Smooth muscle cell (in vitro differentiated cells): ENCODE measurements around the gene TJAP1. TPM values are rescaled to one million over a fixed set of nuclear protein-coding genes. Genes with fewer than 3 reads are reported as not detected.

Experiments
- DNase-seq: peaks from one replicate; lab custom pipeline; 2025; ENCODE audit not compliant: unreplicated experiment; lab: John Stamatoyannopoulos, UW
- H2AFZ ChIP-seq: fragments of 200-600 bp; sonication (generic); 2 replicates; pipeline ENCODE4 v1.6.0; 2016; ENCODE audit warnings: antibody characterized with exemption, low read depth, mild to moderate bottlenecking
- H3F3A ChIP-seq: fragments of 200-600 bp; sonication (generic); 2 replicates; pipeline ENCODE4 v1.6.0; 2017; ENCODE audit warnings: antibody characterized with exemption, low read depth
- H3K27ac ChIP-seq: fragments of 200-600 bp; sonication (generic); 2 replicates; pipeline ENCODE4 v1.5.1; 2016; ENCODE audit warnings: low read depth, mild to moderate bottlenecking
- H3K27me3 ChIP-seq: fragments of 200-600 bp; sonication (generic); 2 replicates; pipeline ENCODE4 v1.6.1; 2016; ENCODE audit warnings: low read depth, mild to moderate bottlenecking
- H3K36me3 ChIP-seq: fragments of 200-600 bp; sonication (generic); 2 replicates; pipeline ENCODE4 v1.5.1; 2016; ENCODE audit warnings: low read depth
- H3K4me1 ChIP-seq: fragments of 200-600 bp; sonication (generic); 2 replicates; pipeline ENCODE4 v1.5.1; 2016; ENCODE audit warnings: low read depth
- H3K4me2 ChIP-seq: fragments of 200-600 bp; sonication (generic); 2 replicates; pipeline ENCODE4 v1.6.0; 2016; ENCODE audit warnings: mild to moderate bottlenecking
- H3K4me3 ChIP-seq: fragments of 200-600 bp; sonication (generic); 2 replicates; pipeline ENCODE4 v1.5.1; 2016; ENCODE audit warnings: mild to moderate bottlenecking
- H3K79me2 ChIP-seq: fragments of 200-600 bp; sonication (generic); 2 replicates; pipeline ENCODE4 v1.6.0; 2016; ENCODE audit warnings: low read depth, mild to moderate bottlenecking
- H3K9ac ChIP-seq: fragments of 200-600 bp; sonication (generic); 2 replicates; pipeline ENCODE4 v1.6.0; 2016; ENCODE audit warnings: low read depth
- H3K9me3 ChIP-seq: fragments of 200-600 bp; sonication (generic); replicated peaks from 2 replicates; pipeline ENCODE4 v1.5.1; 2016; ENCODE audit warnings: low read depth
- H4K20me1 ChIP-seq: fragments of 200-600 bp; sonication (generic); 2 replicates; pipeline ENCODE4 v1.6.0; 2016; ENCODE audit warnings: low read depth
- WGBS: methylation state at CpG from one replicate; pipeline ENCODE4 v1.1.7; 2016; ENCODE audit warnings: low lambda C conversion rate; 5-methylcytosine and 5-hydroxymethylcytosine counted together
- polyA plus RNA-seq: library from polyadenylated mRNA; unstranded; fragments of >200 nt; fragmentation: Nextera tagmentation; extraction: Ambion mirVana; gene quantifications from 2 replicates; pipeline ENCODE4 v1.2.1, GENCODE V29; 2016
- total RNA-seq: library from RNA; depleted of rRNA; stranded (reverse); fragments of >200 nt; gene quantifications from 2 replicates; pipeline ENCODE4 v1.2.3, GENCODE V29; 2014
- TF ChIP-seq, protein P1 (sequence below): fragments of 200-600 bp; sonication (generic); IDR thresholded peaks from 2 replicates; pipeline ENCODE4 v1.5.1; 2017; ENCODE audit warnings: borderline replicate concordance, mild to moderate bottlenecking, antibody characterized with exemption; ENCODE audit not compliant: insufficient read depth, poor library complexity, severe bottlenecking

Gene TJAP1
- total and polyA plus RNA-seq, 2 experiments from 2014 or later = 9.3 to 13.5 TPM

- no peak overlapping the region for H3K9ac ChIP-seq
- H3K4me3 ChIP-seq = no peak overlapping the region
- H4K20me1 ChIP-seq = no peaks in the 10 kb centered on the region
- TF ChIP-seq, protein P1, sequence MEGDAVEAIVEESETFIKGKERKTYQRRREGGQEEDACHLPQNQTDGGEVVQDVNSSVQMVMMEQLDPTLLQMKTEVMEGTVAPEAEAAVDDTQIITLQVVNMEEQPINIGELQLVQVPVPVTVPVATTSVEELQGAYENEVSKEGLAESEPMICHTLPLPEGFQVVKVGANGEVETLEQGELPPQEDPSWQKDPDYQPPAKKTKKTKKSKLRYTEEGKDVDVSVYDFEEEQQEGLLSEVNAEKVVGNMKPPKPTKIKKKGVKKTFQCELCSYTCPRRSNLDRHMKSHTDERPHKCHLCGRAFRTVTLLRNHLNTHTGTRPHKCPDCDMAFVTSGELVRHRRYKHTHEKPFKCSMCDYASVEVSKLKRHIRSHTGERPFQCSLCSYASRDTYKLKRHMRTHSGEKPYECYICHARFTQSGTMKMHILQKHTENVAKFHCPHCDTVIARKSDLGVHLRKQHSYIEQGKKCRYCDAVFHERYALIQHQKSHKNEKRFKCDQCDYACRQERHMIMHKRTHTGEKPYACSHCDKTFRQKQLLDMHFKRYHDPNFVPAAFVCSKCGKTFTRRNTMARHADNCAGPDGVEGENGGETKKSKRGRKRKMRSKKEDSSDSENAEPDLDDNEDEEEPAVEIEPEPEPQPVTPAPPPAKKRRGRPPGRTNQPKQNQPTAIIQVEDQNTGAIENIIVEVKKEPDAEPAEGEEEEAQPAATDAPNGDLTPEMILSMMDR = no peak
- 96% methylated on average over 14 of the region's 14 CpGs for WGBS
- no peaks in the 10 kb centered on the region for H3K36me3 ChIP-seq
- no peaks in the 10 kb centered on the region for H3K4me1 ChIP-seq
- H2AFZ ChIP-seq = no peak overlapping the region
- no peaks in the 10 kb centered on the region for H3F3A ChIP-seq
- no peaks in the 10 kb centered on the region for H3K79me2 ChIP-seq
- no peak overlapping the region for H3K27ac ChIP-seq
- DNase-seq = no peak
- no peaks in the 10 kb centered on the region for H3K9me3 ChIP-seq
- no peak overlapping the region for H3K4me2 ChIP-seq
- no peaks in the 10 kb centered on the region for H3K27me3 ChIP-seq
Measured at GRCh38 chr6:43442935-43443334, 34.4 kb upstream of the TJAP1 start.

- Histone ChIP-seq H3K9me3 (no peaks in the 10 kb centered on the region), H3K27ac (no peak overlapping the region), H3K79me2 (no peaks in the 10 kb centered on the region), H3K4me2 (no peak overlapping the region), H3F3A (no peaks in the 10 kb centered on the region), H3K27me3 (no peaks in the 10 kb centered on the region), H3K9ac (no peak overlapping the region), H4K20me1 (no peaks in the 10 kb centered on the region), H3K4me3 (no peak overlapping the region), H2AFZ (no peak overlapping the region), H3K36me3 (no peaks in the 10 kb centered on the region), H3K4me1 (no peaks in the 10 kb centered on the region)
- TF ChIP-seq, protein P1 = no peak
- 93% methylated on average over 10 of the region's 10 CpGs for WGBS
- DNase-seq = no peak
Measured at GRCh38 chr6:43444036-43444435, 33.3 kb upstream of the TJAP1 start.

DNA sequence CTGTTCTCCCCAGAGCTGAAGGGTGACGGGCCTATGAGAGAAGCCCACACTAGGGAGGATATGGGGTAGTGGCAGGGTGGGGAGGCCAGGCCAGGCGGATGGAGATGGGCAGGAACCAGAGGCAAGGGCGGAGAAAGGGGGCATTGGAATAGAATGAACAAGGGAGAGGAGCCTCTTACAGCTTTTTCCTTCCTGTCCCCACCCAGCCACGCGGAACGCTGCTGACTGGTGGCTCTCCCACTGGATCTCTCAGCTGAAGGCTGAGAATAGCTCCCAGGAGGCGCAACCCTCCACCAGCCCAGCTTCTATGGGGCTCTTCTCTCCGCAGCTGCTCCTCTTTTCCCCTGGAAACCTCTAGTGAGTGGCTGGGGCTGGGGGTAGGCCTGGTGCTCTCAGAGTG lies 32.8 kb upstream of the TJAP1 start:
- no peaks in the 10 kb centered on the region for H3K27me3 ChIP-seq
- H3K9me3 ChIP-seq = no peaks in the 10 kb centered on the region
- no peak overlapping the region for H3K4me3 ChIP-seq
- no peaks in the 10 kb centered on the region for H3F3A ChIP-seq
- no peaks in the 10 kb centered on the region for H4K20me1 ChIP-seq
- DNase-seq = no peak
- no peaks in the 10 kb centered on the region for H3K79me2 ChIP-seq
- no peaks in the 10 kb centered on the region for H3K4me1 ChIP-seq
- 94% methylated on average over 8 of the region's 8 CpGs for WGBS
- H2AFZ ChIP-seq = no peak overlapping the region
- no peaks in the 10 kb centered on the region for H3K36me3 ChIP-seq
- no peak overlapping the region for H3K9ac ChIP-seq
- no peak overlapping the region for H3K4me2 ChIP-seq
- no peak overlapping the region for H3K27ac ChIP-seq
- TF ChIP-seq, protein P1 = no peak

- no peaks in the 10 kb centered on the region for H3K4me1 ChIP-seq
- H4K20me1 ChIP-seq = no peaks in the 10 kb centered on the region
- DNase-seq = no peak
- H3F3A ChIP-seq = no peaks in the 10 kb centered on the region
- H3K27me3 ChIP-seq = no peaks in the 10 kb centered on the region
- TF ChIP-seq, protein P1 = no peak
- no peak overlapping the region for H3K4me2 ChIP-seq
- WGBS = 94% methylated on average over 16 of the region's 16 CpGs
- H3K4me3 ChIP-seq = no peak overlapping the region
- no peaks in the 10 kb centered on the region for H3K36me3 ChIP-seq
- no peaks in the 10 kb centered on the region for H3K9me3 ChIP-seq
- no peaks in the 10 kb centered on the region for H3K79me2 ChIP-seq
- no peak overlapping the region for H3K9ac ChIP-seq
- H3K27ac ChIP-seq = no peak overlapping the region
- no peak overlapping the region for H2AFZ ChIP-seq
Measured at GRCh38 chr6:43445576-43445975, 31.8 kb upstream of the TJAP1 start.
